DMS79 treated with DMSO at 0.1 percent for 48 hours (cell line): ENCODE data around the gene SRGAP2B.
"Not testable (repeated sequence)": the region's sequence is repeated elsewhere in the genome, so short reads cannot be mapped to it uniquely, and the experiment has no call there.

ENCODE experiments used
- DNase-seq: peaks from one replicate; lab custom pipeline; 2025; lab: John Stamatoyannopoulos, UW

The SRGAP2B gene

GRCh38 chr1:145095284-145096057 is at the start of gene SRGAP2B, which contains the start of gene FAM72D:
SRGAP2B (minus strand) TSS chr1:145095328; CDS start chr1:145092901, 2,427 bp downstream.
FAM72D (plus strand) TSS chr1:145095974; CDS start chr1:145096848, 874 bp downstream.
- DNase-seq, result not testable (repeated sequence)

GRCh38 chr1:145144264-145144913 is 49.3 kb upstream of the SRGAP2B start:
- DNase-seq, result not testable (repeated sequence)

GRCh38 chr1:145140549-145140948 is 45.4 kb upstream of the SRGAP2B start:
- DNase-seq, result not testable (repeated sequence)

GRCh38 chr1:145134476-145134875 is 39.3 kb upstream of the SRGAP2B start:
- DNase-seq, result not testable (repeated sequence)

- DNase-seq, result not testable (repeated sequence)
Measured at GRCh38 chr1:145128697-145129469, 33.8 kb upstream of the SRGAP2B start.

GRCh38 chr1:145127144-145127543 is 32.0 kb upstream of the SRGAP2B start:
- DNase-seq, result not testable (repeated sequence)

GRCh38 chr1:145125112-145125511 is 30.0 kb upstream of the SRGAP2B start:
- DNase-seq, result not testable (repeated sequence)

GRCh38 chr1:145123992-145124641 is 29.0 kb upstream of the SRGAP2B start:
- DNase-seq, result not testable (repeated sequence)

GRCh38 chr1:145123062-145123395 is 27.9 kb upstream of the SRGAP2B start:
- DNase-seq, result not testable (repeated sequence)

- not testable (repeated sequence) for DNase-seq
Measured at GRCh38 chr1:145122344-145123061, 27.4 kb upstream of the SRGAP2B start.

- not testable (repeated sequence) for DNase-seq
Measured at GRCh38 chr1:145119842-145120241, 24.7 kb upstream of the SRGAP2B start.

- DNase-seq, result not testable (repeated sequence)
Measured at GRCh38 chr1:145115587-145116493, 20.7 kb upstream of the SRGAP2B start.

- not testable (repeated sequence) for DNase-seq
Measured at GRCh38 chr1:145114560-145115057, 19.5 kb upstream of the SRGAP2B start.

GRCh38 chr1:145112703-145113102 is 17.6 kb upstream of the SRGAP2B start:
- not testable (repeated sequence) for DNase-seq

GRCh38 chr1:145111674-145112073 is 16.5 kb upstream of the SRGAP2B start:
- not testable (repeated sequence) for DNase-seq

- DNase-seq, result not testable (repeated sequence)
Measured at GRCh38 chr1:145103294-145103693, 8.2 kb upstream of the SRGAP2B start.

- DNase-seq, result not testable (repeated sequence)
Measured at GRCh38 chr1:145101725-145102124, 6.6 kb upstream of the SRGAP2B start.

- DNase-seq, result not testable (repeated sequence)
Measured at GRCh38 chr1:145094655-145095211, 395 bp downstream of the SRGAP2B start.

GRCh38 chr1:145093517-145094149 is 1.5 kb downstream of the SRGAP2B start:
- not testable (repeated sequence) for DNase-seq
